SK-N-SH (cell line): ENCODE results near the gene IGFALS. TPM values are rescaled to one million over a fixed set of nuclear protein-coding genes. Genes with fewer than 3 reads are reported as not detected.
A peak's percentile ranks its signal among the peaks of the same experiment; 100 is the strongest.

Source experiments
- CTCF ChIA-PET: fragments of 300-600, 350-600 bp; formaldehyde crosslinking; extraction: SDS; loops from one replicate; lab custom pipeline; 2021; lab: Yijun Ruan, JAX
- POLR2A ChIA-PET: fragments of 350-600 bp; sonication (Branson Sonifier 250); formaldehyde crosslinking; extraction: SDS; loops from one replicate; lab custom pipeline; 2020; ENCODE audit warnings: antibody characterized with exemption, inconsistent platforms; lab: Yijun Ruan, JAX
- DNase-seq: peaks from one replicate; pipeline ENCODE4 v3.0.0; 2012
- H2AFZ ChIP-seq: fragments of 200-600 bp; sonication (generic); 2 replicates; pipeline ENCODE4 v1.8.1; 2016; ENCODE audit warnings: antibody characterized with exemption, mild to moderate bottlenecking, low read depth
- H3F3A ChIP-seq: fragments of 200-600 bp; sonication (generic); replicated peaks from 2 replicates; pipeline ENCODE3; 2016; ENCODE audit warnings: antibody characterized with exemption, mild to moderate bottlenecking; ENCODE audit not compliant: insufficient read depth
- H3K27ac ChIP-seq, 2 experiments: fragments of 200-500 bp in 1 of 2; fragments of 200-600 bp in 1 of 2; sonication (Bioruptor generic) in 1 of 2; sonication (generic), shearing (Covaris generic) in 1 of 2; 2 replicates each; pipeline versions ENCODE4 v1.5.1 to v1.6.1; 2014 to 2016; ENCODE audit warnings: low read depth in 2 of 2, inconsistent platforms in 1 of 2, low read length in 1 of 2, mild to moderate bottlenecking in 1 of 2, mixed read lengths in 1 of 2
- H3K27me3 ChIP-seq: fragments of 200-600 bp; sonication (generic), shearing (Covaris generic); 2 replicates; pipeline ENCODE4 v1.6.1; 2016; ENCODE audit warnings: mixed run types; ENCODE audit not compliant: insufficient read depth
- H3K36me3 ChIP-seq, 2 experiments: fragments of 200-500 bp in 1 of 2; fragments of 200-600 bp in 1 of 2; sonication (Bioruptor generic) in 1 of 2; sonication (generic) in 1 of 2; replicated peaks in 1 of 2; 2 replicates each; pipeline versions ENCODE3 to v1.5.1; 2014 to 2016; ENCODE audit warnings: low read length in 1 of 2, mild to moderate bottlenecking in 1 of 2; ENCODE audit not compliant: insufficient read depth in 2 of 2, control insufficient read depth in 1 of 2
- H3K4me1 ChIP-seq, 2 experiments: fragments of 200-500 bp in 1 of 2; fragments of 200-600 bp in 1 of 2; sonication (Bioruptor generic) in 1 of 2; sonication (generic), shearing (Covaris generic) in 1 of 2; 2 replicates each; pipeline versions ENCODE4 v1.5.1 to v1.6.1; 2014 to 2016; ENCODE audit warnings: low read depth in 1 of 2, low read length in 1 of 2, mixed run types in 1 of 2; ENCODE audit not compliant: insufficient read depth in 2 of 2, control insufficient read depth in 1 of 2
- H3K4me2 ChIP-seq: fragments of 200-600 bp; sonication (generic), shearing (Covaris generic); 2 replicates; pipeline ENCODE4 v1.6.1; 2017; ENCODE audit warnings: mixed run types
- H3K4me3 ChIP-seq, 2 experiments: fragments of 200-500 bp in 1 of 2; fragments of 200-600 bp in 1 of 2; sonication (Bioruptor generic) in 1 of 2; sonication (generic), shearing (Covaris generic) in 1 of 2; 2 replicates each; pipeline versions ENCODE4 v1.5.1 to v1.8.1; 2014 to 2016; ENCODE audit warnings: low read depth in 2 of 2, inconsistent platforms in 1 of 2, low read length in 1 of 2, mild to moderate bottlenecking in 1 of 2, mixed read lengths in 1 of 2, moderate library complexity in 1 of 2
- H3K79me2 ChIP-seq: fragments of 200-600 bp; sonication (generic); 2 replicates; pipeline ENCODE4 v1.8.1; 2017; ENCODE audit warnings: mild to moderate bottlenecking; ENCODE audit not compliant: insufficient read depth
- H3K9ac ChIP-seq: fragments of 200-600 bp; sonication (generic); 2 replicates; pipeline ENCODE4 v1.6.1; 2017; ENCODE audit warnings: mixed run types
- H3K9me2 ChIP-seq: fragments of 200-600 bp; sonication (generic); 2 replicates; pipeline ENCODE4 v1.6.1; 2017; ENCODE audit warnings: mixed run types
- H3K9me3 ChIP-seq: fragments of 200-600 bp; sonication (generic); 2 replicates; pipeline ENCODE4 v1.6.1; 2017; ENCODE audit warnings: mixed run types, mild to moderate bottlenecking, moderate library complexity
- H4K20me1 ChIP-seq: fragments of 200-600 bp; sonication (generic); 2 replicates; pipeline ENCODE4 v1.6.1; 2017; ENCODE audit warnings: mild to moderate bottlenecking, mixed run types; ENCODE audit not compliant: insufficient read depth
- CHD2 ChIP-seq: fragments of 150-350 bp; IDR thresholded peaks from 2 replicates; pipeline ENCODE4 v1.6.1; 2018; ENCODE audit warnings: low read length; ENCODE audit not compliant: partially characterized antibody
- ELF1 ChIP-seq: IDR thresholded peaks from 2 replicates; pipeline ENCODE4 v1.4.0; 2012
- EP300 ChIP-seq, 2 experiments: IDR thresholded peaks; 2 replicates each; pipeline versions ENCODE4 v1.4.0 to v1.6.1; 2012; ENCODE audit warnings: borderline replicate concordance in 1 of 2, low read depth in 1 of 2, low read length in 1 of 2
- FOXJ3 ChIP-seq: sonication (generic); formaldehyde crosslinking; IDR thresholded peaks from 2 replicates; pipeline ENCODE4 v1.5.1; 2020; ENCODE audit warnings: mild to moderate bottlenecking, missing genetic modification reagents
- JUND ChIP-seq: IDR thresholded peaks from 2 replicates; pipeline ENCODE4 v1.4.0; 2012
- NRF1 ChIP-seq: IDR thresholded peaks from 2 replicates; pipeline ENCODE4 v1.6.1; 2012; ENCODE audit warnings: low read depth, mild to moderate bottlenecking, low read length
- RAD21 ChIP-seq: IDR thresholded peaks from 2 replicates; pipeline ENCODE4 v1.6.1; 2012; ENCODE audit warnings: mild to moderate bottlenecking, low read length
- RCOR1 ChIP-seq: fragments of 150-350 bp; IDR thresholded peaks from 2 replicates; pipeline ENCODE4 v1.6.1; 2017; ENCODE audit warnings: antibody characterized with exemption, low read length
- RFX5 ChIP-seq: IDR thresholded peaks from 2 replicates; pipeline ENCODE4 v1.6.1; 2012; ENCODE audit warnings: mild to moderate bottlenecking, improper control_type of control experiment, low read length
- RXRA ChIP-seq: IDR thresholded peaks from 2 replicates; pipeline ENCODE4 v1.4.0; 2012; ENCODE audit warnings: low read depth, mild to moderate bottlenecking, borderline replicate concordance
- SIN3A ChIP-seq: IDR thresholded peaks from 2 replicates; pipeline ENCODE4 v1.6.1; 2012; ENCODE audit warnings: low read depth, mild to moderate bottlenecking, low read length, moderate library complexity, borderline replicate concordance
- TCF12 ChIP-seq: IDR thresholded peaks from 2 replicates; pipeline ENCODE4 v1.4.0; 2012
- TEAD4 ChIP-seq: IDR thresholded peaks from 2 replicates; pipeline ENCODE4 v1.4.0; 2012; ENCODE audit warnings: mild to moderate bottlenecking, borderline replicate concordance; ENCODE audit not compliant: insufficient read depth
- YY1 ChIP-seq: IDR thresholded peaks from 2 replicates; pipeline ENCODE4 v1.4.0; 2012; ENCODE audit warnings: low read depth, mild to moderate bottlenecking
- WGBS: methylation state at CpG from one replicate; pipeline ENCODE4 v1.1.6; 2017; ENCODE audit warnings: low lambda C conversion rate; 5-methylcytosine and 5-hydroxymethylcytosine counted together
- polyA plus RNA-seq, 3 experiments: library from polyadenylated mRNA; depleted of rRNA; stranded (reverse); fragments of >200 nt; gene quantifications; 2 replicates each; pipeline ENCODE4 v1.2.3, GENCODE V29; 2012
- TF ChIP-seq, protein P1 (sequence below): fragments of 150-350 bp; IDR thresholded peaks from 2 replicates; pipeline ENCODE4 v1.6.1; 2016; ENCODE audit warnings: mild to moderate bottlenecking, low read depth, low read length
- TF ChIP-seq, protein P2 (sequence below): IDR thresholded peaks from 2 replicates; pipeline ENCODE4 v1.6.1; 2012; ENCODE audit warnings: mild to moderate bottlenecking, low read depth, low read length, moderate library complexity
- TF ChIP-seq, protein P3 (sequence below): IDR thresholded peaks from 2 replicates; pipeline ENCODE4 v1.4.0; 2012; ENCODE audit warnings: low read depth, borderline replicate concordance
- TF ChIP-seq, protein P4 (sequence below): IDR thresholded peaks from 2 replicates; pipeline ENCODE4; 2012

Gene IGFALS
- polyA plus RNA-seq, 1 of the 3 experiments (the other 2 are of a cell fraction), result 0.02 TPM

DNA sequence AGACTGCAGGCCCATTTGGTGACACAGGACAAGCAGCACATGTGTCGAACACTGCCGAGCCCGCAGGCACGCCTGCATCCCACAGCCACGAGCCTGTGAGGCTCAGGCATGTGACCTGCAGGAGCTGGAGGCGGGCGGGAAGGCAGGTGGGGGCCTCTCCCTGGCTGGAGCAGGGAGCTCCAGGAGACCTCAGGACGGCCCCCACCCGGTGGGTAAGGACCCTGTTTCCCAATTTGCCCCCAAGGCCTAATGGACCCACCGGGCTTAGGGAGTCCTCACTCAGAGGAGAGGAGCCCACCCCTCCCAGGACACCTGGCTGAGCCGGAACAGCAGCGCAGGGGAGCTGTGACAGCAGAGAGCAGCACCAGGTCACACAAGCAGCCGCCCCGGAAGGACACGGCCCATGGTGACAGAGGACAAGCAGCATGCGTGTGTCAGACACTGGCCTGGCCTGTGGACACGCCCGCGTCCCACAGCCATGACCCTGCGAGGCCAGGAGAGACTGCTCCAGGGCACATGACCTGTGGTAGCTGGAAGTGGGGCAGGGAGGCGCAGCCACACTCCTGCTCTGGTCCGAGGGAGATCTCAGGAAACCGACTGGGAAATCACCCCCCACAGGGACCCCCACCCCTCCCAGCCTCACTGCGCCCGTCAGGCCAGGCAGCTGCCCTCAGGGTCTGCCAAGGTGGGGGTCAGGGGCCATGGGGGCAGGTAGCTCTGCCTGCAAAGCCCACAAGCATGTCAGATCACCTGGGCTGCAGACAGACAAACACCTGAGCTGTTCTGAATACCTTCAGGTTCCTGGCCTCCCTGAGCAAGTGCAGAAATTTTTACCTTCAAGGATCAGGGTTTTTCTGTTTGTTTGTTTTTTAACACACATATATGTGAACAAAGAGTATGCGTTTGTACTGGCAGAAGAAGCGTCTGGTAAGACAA lies 13.5 kb downstream of the IGFALS start:
- POLR2A ChIA-PET, result interaction anchor here (0.7 to 1.7 kb wide), 2 partner anchors 47 to 117 kb away, joined by 3 to 5 read pairs; partner anchors contain the start of genes FAHD1 and HAGH
- TF ChIP-seq EP300 (IDR thresholded peaks at IDR 0.05; ENCODE audit: borderline replicate concordance in 1 of 2, low read depth in 1 of 2, low read length in 1 of 2) (no peak), JUND (no peak), FOXJ3 (CRISPR knock-in tag) (no peak), RAD21 (no peak), RFX5 (no peak), NRF1 (no peak), ELF1 (0 out of 2 replicates have a peak, but pooled peaks have one; percentile 18), TEAD4 (no peak), RCOR1 (no peak), SIN3A (no peak), YY1 (no peak), TCF12 (no peak), CHD2 (peak; percentile 8), RXRA (no peak)
- TF ChIP-seq, protein P1, sequence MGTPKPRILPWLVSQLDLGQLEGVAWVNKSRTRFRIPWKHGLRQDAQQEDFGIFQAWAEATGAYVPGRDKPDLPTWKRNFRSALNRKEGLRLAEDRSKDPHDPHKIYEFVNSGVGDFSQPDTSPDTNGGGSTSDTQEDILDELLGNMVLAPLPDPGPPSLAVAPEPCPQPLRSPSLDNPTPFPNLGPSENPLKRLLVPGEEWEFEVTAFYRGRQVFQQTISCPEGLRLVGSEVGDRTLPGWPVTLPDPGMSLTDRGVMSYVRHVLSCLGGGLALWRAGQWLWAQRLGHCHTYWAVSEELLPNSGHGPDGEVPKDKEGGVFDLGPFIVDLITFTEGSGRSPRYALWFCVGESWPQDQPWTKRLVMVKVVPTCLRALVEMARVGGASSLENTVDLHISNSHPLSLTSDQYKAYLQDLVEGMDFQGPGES, result no peak
- TF ChIP-seq, protein P2, sequence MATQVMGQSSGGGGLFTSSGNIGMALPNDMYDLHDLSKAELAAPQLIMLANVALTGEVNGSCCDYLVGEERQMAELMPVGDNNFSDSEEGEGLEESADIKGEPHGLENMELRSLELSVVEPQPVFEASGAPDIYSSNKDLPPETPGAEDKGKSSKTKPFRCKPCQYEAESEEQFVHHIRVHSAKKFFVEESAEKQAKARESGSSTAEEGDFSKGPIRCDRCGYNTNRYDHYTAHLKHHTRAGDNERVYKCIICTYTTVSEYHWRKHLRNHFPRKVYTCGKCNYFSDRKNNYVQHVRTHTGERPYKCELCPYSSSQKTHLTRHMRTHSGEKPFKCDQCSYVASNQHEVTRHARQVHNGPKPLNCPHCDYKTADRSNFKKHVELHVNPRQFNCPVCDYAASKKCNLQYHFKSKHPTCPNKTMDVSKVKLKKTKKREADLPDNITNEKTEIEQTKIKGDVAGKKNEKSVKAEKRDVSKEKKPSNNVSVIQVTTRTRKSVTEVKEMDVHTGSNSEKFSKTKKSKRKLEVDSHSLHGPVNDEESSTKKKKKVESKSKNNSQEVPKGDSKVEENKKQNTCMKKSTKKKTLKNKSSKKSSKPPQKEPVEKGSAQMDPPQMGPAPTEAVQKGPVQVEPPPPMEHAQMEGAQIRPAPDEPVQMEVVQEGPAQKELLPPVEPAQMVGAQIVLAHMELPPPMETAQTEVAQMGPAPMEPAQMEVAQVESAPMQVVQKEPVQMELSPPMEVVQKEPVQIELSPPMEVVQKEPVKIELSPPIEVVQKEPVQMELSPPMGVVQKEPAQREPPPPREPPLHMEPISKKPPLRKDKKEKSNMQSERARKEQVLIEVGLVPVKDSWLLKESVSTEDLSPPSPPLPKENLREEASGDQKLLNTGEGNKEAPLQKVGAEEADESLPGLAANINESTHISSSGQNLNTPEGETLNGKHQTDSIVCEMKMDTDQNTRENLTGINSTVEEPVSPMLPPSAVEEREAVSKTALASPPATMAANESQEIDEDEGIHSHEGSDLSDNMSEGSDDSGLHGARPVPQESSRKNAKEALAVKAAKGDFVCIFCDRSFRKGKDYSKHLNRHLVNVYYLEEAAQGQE, result no peak
- TF ChIP-seq, protein P3, sequence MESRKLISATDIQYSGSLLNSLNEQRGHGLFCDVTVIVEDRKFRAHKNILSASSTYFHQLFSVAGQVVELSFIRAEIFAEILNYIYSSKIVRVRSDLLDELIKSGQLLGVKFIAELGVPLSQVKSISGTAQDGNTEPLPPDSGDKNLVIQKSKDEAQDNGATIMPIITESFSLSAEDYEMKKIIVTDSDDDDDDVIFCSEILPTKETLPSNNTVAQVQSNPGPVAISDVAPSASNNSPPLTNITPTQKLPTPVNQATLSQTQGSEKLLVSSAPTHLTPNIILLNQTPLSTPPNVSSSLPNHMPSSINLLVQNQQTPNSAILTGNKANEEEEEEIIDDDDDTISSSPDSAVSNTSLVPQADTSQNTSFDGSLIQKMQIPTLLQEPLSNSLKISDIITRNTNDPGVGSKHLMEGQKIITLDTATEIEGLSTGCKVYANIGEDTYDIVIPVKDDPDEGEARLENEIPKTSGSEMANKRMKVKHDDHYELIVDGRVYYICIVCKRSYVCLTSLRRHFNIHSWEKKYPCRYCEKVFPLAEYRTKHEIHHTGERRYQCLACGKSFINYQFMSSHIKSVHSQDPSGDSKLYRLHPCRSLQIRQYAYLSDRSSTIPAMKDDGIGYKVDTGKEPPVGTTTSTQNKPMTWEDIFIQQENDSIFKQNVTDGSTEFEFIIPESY, result no peak
- TF ChIP-seq, protein P4, sequence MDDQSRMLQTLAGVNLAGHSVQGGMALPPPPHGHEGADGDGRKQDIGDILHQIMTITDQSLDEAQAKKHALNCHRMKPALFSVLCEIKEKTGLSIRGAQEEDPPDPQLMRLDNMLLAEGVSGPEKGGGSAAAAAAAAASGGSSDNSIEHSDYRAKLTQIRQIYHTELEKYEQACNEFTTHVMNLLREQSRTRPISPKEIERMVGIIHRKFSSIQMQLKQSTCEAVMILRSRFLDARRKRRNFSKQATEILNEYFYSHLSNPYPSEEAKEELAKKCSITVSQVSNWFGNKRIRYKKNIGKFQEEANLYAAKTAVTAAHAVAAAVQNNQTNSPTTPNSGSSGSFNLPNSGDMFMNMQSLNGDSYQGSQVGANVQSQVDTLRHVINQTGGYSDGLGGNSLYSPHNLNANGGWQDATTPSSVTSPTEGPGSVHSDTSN, result no peak; the same call in none of the 2 replicates
- TF ChIP-seq, all 33 proteins: peak for 2

More for the DNA sequence above, 13.5 kb downstream of the IGFALS start:
- Histone ChIP-seq H2AFZ (no peak overlapping the region), H3K9ac (no peak overlapping the region), H3K4me2 (no peak overlapping the region), H3K27ac (no peak overlapping the region), H3K4me3 (no peak overlapping the region), H3K9me2 (no peaks in the 10 kb centered on the region), H3K4me1 (peaks cover 0 to 8% of the 10 kb centered on the region in 2 experiments; a peak in 1 of 4 replicates), H3K9me3 (no peaks in the 10 kb centered on the region), H3K79me2 (peaks cover 42% of the 10 kb centered on the region), H4K20me1 (peaks cover 10% of the 10 kb centered on the region; the same call in 1 of the 2 replicates), H3F3A (peaks cover 8% of the 10 kb centered on the region), H3K27me3 (no peaks in the 10 kb centered on the region), H3K36me3 (peaks cover 3 to 37% of the 10 kb centered on the region in 2 experiments)
- 90% methylated on average over 14 of the region's 27 CpGs for WGBS
- CTCF ChIA-PET, result interaction anchor here (0.6 to 1.0 kb wide), 3 partner anchors 12 to 373 kb away, joined by 3 to 4 read pairs (median 4); no protein-coding TSS in a partner anchor
- DNase-seq, result no peak
